SKM-1 (cell line): ENCODE measurements around the gene KMT2E.
A peak's percentile ranks its signal among the peaks of the same experiment; 100 is the strongest.
"Not testable (repeated sequence)": the region's sequence is repeated elsewhere in the genome, so short reads cannot be mapped to it uniquely, and the experiment has no call there.

Experiments
- DNase-seq: peaks from one replicate; lab custom pipeline; 2025; ENCODE audit not compliant: unreplicated experiment; lab: John Stamatoyannopoulos, UW

The KMT2E gene

GRCh38 chr7:104983076-104983577, 30.9 kb upstream of the KMT2E start:
- DNase-seq, result no peak

GRCh38 chr7:104983578-104984539, 30.1 kb upstream of the KMT2E start:
- peak; percentile 61 for DNase-seq

DNA sequence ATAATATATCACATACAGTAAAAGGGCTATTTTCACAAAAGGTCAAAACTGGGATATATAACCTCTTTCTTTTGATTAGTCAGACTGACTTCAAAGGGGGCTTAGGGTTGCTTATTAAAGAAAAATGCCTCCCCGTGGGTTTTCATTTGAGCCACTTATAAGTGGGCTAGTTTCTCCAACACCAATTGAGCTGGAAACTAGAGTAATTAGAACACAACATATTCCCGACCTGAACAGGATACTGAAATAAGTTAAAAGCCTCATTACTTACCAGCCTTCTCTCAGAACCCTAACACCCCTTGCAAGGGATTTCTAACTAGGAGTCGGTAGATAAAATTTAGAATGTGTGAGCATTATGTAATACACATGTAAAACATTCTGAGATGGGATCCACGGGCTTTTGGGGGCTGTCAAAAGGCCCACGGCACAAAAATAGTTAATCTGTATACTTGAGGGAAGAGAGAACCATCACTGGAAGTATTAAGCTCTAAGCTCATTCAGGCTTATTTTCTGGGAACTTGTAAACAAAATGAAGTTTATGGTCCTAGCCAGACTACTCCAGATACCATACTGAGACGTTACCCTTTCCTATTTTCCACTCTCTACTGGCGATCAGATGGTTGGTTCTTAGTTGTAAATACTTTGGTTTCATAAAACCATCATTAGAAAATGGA, 29.3 kb upstream of the KMT2E start:
- DNase-seq, result no peak

DNA sequence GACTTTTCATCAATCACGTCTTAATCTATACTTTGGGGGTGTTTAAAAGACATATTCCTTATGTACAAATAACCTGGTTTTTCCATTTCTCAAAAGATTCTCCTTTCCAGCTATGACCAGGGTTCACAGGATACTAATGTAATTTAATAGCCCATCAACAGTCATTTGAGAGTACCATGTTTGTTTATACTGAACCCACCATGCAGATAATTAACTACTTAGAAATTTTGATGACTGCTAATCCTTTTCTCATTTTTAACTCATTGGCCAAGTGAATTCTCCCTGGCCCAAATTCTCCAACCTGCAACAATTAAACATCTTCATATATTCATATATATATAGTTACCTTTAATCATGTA, 28.8 kb upstream of the KMT2E start:
- DNase-seq, result no peak

- no peak for DNase-seq
These were observed 27.3 kb upstream of the KMT2E start for GRCh38 chr7:104986628-104987259.

GRCh38 chr7:104987403-104987802, 26.6 kb upstream of the KMT2E start:
- not testable (repeated sequence) for DNase-seq

DNA sequence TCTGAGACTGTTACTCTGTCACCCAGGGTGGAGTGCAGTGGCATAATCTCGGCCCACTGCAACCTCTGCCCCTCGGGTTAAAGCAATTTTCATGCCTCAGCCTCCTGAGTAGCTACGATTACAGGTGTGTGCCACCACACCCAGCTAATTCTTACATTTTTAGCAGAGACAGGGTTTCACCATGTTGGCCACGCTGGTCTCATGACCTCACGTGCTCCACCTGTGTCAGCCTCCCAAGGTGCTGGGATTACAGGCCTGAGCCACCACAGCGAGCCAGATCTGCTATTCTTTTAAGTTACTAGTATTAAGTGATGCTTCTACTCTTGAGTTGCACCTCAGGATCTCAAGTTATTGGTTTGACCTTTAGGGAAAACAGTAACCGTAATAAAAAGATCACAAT, 23.0 kb upstream of the KMT2E start:
- DNase-seq, result no peak

GRCh38 chr7:104992306-104992705, 21.7 kb upstream of the KMT2E start:
- DNase-seq, result no peak

GRCh38 chr7:104993217-104993862, 20.7 kb upstream of the KMT2E start:
- no peak for DNase-seq

GRCh38 chr7:104998040-104998752, 15.8 kb upstream of the KMT2E start:
- no peak for DNase-seq

GRCh38 chr7:105000200-105000599, 13.8 kb upstream of the KMT2E start:
- DNase-seq, result no peak

DNA sequence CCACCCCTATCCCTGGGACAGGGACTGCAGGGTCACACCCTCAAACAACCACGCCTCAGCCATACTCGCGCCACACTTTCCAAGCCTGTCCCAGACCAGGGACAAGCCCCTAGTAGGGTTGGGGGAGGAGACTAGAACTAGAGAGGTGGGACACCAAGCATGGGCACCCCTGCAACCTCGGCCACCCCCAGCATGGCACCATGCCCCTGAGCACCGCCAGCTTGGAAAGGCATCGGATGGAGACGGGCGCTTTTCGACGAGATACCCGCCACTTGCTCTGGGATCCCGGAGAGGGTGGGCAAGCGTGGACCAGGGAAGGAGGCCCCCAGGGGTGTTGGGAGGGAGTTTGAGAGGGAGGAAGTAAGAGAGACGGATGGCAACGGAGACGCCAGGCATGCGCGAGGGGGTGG, 13.1 kb upstream of the KMT2E start:
- DNase-seq, result no peak

DNA sequence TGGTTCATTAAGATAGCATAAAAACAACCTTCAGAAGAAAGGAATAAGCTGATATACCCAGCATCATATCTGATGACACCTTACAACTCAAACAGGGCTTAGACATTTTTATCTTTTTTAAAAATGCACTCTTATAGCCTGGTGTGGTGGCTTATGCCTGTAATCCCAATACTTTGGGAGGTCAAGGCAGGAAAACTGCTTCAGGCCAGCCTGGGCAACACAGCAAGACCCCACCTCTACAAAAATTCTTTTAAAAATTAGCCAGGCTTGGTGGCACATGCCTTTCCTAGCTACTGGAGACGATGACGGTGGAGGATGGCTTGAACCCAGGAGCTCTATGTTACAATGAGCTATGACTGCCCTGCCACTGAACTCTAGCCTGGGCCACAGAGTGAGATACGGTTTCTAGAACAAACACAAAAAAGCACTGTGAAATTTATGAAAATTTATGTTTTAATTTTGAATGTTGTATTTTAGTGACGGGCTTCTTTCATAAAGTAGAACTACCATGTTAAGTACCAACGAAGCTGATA, 12.3 kb upstream of the KMT2E start:
- no peak for DNase-seq

DNA sequence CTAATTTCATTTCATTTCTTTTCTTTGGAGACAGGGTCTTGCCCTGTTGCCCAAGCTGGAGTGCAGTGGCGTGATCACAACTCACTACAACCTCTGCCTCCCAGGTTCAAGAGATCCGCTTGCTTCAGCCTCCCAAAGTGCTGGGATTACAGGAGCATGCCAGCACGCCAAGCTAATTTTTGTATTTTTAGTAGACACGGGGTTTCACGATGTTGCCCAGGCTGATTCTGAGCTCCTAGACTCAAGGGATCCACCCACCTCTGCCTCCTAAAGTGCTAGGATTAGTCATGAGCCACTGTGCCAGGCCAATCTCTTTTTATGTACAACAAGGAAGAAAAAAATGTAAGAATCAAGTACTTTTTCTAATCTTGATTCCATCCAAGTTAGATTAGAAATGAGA, 10.7 kb upstream of the KMT2E start:
- DNase-seq, result no peak

- DNase-seq, result no peak
These were observed 10.0 kb upstream of the KMT2E start for GRCh38 chr7:105003872-105004510.

GRCh38 chr7:105005006-105005405, 9.0 kb upstream of the KMT2E start:
- not testable (repeated sequence) for DNase-seq

- not testable (repeated sequence) for DNase-seq
These were observed 8.5 kb upstream of the KMT2E start for GRCh38 chr7:105005486-105005885.

- no peak for DNase-seq
These were observed 7.5 kb upstream of the KMT2E start for GRCh38 chr7:105006367-105007136.

DNA sequence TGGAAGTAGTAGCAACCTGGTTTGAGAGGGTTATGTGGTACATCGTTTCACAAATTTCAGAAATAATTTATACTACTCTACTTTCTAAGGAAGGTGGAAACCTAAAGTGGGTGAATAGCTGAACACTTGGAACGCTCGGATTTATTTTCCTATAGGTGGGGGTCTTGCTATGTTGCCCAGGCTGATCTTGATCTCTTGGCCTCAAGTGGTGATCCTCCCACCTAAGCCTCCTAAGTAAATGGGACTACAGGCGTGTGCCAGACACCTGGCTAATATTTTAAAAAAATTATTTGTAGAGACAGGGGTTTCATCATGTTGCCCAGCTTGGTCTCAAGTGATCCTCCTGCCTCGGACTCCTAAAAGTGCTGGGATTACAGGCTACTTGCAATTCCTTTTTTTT, 6.7 kb upstream of the KMT2E start:
- no peak for DNase-seq
